GM10266 (cell line): ENCODE results near the gene CRIM1.

Experiments used
- DNase-seq: peaks from one replicate; pipeline ENCODE4 v3.0.0; 2012; ENCODE audit errors: extremely low spot score
- TF ChIP-seq, protein P1 (sequence below): IDR thresholded peaks from 2 replicates; pipeline ENCODE4 v1.5.1; 2012; ENCODE audit warnings: mild to moderate bottlenecking, low read depth; ENCODE audit not compliant: control insufficient read depth, insufficient read depth; ENCODE audit errors: missing control alignments

CRIM1 gene

DNA sequence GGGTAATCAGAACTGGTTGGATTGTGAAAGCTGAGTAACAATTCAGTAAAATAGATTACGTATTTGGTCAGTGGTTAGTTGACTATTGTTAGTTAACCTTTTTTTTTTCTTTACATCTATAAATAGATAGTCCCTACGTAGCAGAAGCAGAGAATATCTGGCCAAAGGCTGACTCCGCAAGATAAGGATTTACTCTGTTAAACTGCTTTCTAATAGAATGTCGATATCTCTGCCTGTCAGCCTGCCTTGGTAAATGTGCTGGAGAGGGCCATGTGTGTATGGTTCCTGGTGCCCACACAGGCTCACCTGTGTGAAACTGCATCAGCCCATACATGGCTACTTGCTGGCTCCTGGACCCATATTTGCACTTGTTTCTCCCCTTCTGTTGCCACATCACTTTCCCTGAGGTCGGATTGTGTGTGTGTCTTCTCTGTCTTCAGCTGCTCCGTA is 94.4 kb downstream of the CRIM1 start:
- no peak for DNase-seq
- TF ChIP-seq, protein P1, sequence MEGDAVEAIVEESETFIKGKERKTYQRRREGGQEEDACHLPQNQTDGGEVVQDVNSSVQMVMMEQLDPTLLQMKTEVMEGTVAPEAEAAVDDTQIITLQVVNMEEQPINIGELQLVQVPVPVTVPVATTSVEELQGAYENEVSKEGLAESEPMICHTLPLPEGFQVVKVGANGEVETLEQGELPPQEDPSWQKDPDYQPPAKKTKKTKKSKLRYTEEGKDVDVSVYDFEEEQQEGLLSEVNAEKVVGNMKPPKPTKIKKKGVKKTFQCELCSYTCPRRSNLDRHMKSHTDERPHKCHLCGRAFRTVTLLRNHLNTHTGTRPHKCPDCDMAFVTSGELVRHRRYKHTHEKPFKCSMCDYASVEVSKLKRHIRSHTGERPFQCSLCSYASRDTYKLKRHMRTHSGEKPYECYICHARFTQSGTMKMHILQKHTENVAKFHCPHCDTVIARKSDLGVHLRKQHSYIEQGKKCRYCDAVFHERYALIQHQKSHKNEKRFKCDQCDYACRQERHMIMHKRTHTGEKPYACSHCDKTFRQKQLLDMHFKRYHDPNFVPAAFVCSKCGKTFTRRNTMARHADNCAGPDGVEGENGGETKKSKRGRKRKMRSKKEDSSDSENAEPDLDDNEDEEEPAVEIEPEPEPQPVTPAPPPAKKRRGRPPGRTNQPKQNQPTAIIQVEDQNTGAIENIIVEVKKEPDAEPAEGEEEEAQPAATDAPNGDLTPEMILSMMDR, result no peak

DNA sequence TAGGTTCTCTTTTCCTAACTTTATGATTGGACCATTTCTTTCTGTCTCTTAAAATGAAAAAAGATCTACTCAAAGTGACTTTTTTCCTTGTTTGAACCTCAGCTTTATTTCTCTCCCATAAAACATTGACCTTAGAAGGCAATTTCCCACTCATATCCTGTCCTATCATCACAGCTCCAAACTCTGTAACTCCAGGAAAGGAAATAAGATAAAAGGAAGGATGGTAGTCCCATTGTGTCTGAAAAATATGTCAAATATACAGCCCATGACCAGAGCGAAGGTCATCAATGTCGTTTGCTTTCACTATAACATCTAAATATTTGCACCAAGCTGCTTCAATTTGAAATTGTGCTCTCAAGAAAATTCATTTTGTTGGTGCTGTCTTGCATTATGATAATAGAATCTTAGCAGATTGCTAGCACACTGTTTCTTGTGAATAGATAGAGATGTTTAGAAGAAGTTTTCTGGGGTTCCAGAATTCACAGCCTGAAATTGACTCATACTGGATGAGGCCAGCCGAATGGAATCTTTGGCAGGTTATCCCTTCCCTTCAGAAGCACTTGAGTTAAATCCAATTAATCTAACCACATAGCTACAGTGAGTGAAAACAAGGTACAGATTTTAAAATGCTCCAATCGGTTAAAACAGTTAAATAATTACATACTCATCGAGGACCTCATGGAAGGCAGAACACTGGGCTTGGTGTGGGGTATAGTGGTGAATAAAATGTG is 95.1 kb downstream of the CRIM1 start:
- no peak for DNase-seq

DNA sequence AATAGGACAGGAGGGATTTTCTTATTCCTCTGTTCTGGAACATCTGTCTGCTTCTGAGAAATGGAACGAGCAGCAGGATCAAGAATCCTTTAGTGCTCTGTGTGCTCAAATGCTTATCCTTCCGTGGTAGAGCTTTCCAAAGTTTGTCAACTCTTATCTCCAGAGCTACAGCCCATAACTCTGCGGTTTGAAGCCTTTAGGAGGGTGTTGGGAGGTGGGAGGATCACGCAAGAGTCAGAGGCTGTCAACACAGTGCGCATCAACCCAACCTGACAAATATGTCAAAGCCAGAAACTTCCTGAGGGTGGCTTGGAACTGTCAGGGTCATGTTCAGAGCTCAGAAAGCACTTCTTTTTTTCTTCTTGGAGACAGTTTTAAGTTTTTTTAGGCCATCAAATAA is 95.9 kb downstream of the CRIM1 start:
- TF ChIP-seq, protein P1, result no peak
- DNase-seq, result no peak

More for the DNA sequence above, 95.1 kb downstream of the CRIM1 start:
- TF ChIP-seq, protein P1, result no peak

DNA sequence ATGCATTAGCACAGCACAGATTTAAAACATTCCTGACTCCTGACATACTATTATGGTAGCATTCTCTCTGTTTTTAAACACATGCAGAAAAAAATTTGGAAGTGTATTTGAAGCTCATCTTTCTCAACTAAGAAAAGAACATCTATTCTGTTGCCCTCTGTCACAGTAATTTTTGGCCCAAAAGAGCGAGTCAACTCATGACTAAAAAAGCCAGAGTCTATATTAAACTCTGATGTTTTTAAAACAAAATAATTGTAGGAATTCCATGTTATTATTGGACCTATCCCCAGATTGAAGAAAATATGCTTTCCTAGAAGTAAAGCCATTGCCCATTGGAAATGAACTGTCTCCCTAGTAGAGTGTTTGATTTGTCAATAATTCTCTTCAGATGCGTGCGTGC is 96.7 kb downstream of the CRIM1 start:
- TF ChIP-seq, protein P1, result no peak
- DNase-seq, result no peak

DNA sequence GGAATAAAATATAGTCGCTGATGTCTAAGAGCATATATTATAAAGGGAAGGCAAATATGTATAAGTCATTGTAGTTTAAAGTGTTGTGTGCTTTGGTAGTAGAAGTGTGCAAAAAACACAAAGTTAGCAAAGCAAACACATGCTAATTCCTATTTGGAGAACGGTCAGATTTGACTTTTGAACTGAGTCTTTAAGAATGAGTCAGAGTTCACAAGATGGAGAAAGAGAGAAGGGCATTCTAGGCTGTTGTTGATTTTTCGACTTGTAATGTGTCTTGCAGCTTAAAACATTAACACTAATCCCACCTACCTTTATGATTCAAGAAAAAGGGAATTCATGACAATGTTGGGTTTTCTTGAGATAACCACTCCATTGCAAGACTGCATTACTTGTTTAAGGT is 98.1 kb downstream of the CRIM1 start:
- no peak for DNase-seq
- TF ChIP-seq, protein P1, result no peak

DNA sequence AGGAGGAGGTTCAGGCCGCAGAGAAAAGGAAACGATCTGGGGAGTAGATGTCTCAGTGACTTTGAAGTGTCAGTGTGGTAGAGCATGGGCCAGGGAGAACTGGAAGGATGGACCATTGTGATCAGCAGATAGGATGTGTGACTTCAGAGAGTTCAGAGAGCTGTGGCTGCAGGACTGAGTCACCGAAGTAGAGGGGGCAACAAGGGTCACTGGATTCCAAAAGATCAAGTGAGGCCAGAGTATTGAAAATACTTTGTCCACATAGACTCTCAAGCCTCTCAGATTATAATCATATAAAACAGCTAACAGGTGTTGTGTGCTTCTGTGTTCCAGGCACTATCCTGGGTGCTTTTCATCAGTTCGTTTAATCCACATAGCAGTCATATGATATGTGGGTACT is 99.4 kb downstream of the CRIM1 start:
- DNase-seq, result no peak
- TF ChIP-seq, protein P1, result no peak

DNA sequence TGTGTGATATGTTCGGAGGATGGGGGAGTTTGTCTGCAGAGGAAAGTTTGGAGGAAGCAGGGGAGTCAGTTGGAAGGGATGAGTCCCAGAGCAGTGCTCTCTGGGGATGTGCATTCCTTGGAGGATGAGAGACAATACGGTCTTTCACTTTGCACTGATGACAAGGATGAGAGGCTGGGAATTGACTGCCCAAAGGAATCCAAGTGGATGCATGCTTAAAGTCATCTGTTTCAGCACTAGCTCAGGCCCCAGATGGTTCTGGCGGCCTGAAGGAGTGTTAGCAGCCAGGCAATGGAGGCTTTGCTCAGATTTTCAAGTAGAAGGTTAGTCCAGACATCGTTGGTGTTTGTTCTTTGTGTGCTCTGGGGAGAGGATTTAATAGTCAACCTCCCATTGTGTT is 100.2 kb downstream of the CRIM1 start:
- DNase-seq, result no peak
- TF ChIP-seq, protein P1, result no peak
